HEK293 (cell line): Measurements from ENCODE around the gene LAMC3.

ENCODE experiments used
- BCL11A ChIP-seq: fragments of 450-650 bp; formaldehyde crosslinking; IDR thresholded peaks from 2 replicates; pipeline ENCODE4 v1.5.1; 2016; ENCODE audit warnings: low read depth, missing biosample characterization, missing genetic modification characterization
- CTCF ChIP-seq: fragments of 450-650 bp; formaldehyde crosslinking; IDR thresholded peaks from 2 replicates; pipeline ENCODE4 v1.5.1; 2016; ENCODE audit warnings: missing biosample characterization, missing genetic modification characterization
- PBX3 ChIP-seq: sonication (generic); formaldehyde crosslinking; IDR thresholded peaks from 2 replicates; pipeline ENCODE4 v1.8.1; 2022; ENCODE audit warnings: mild to moderate bottlenecking, moderate library complexity, missing genetic modification reagents
- TCF7L2 ChIP-seq: IDR thresholded peaks from 2 replicates; pipeline ENCODE4 v1.6.1; 2011; ENCODE audit warnings: low read depth, mild to moderate bottlenecking, inconsistent platforms, low read length, moderate library complexity, borderline replicate concordance
- ZBTB11 ChIP-seq: fragments of 450-650 bp; formaldehyde crosslinking; conservative IDR thresholded peaks from 2 replicates; pipeline ENCODE4 v1.5.1; 2016; ENCODE audit warnings: low read depth, missing biosample characterization, missing genetic modification characterization
- ZFP41 ChIP-seq: fragments of 450-650 bp; formaldehyde crosslinking; IDR thresholded peaks from 2 replicates; pipeline ENCODE4 v1.5.1; 2016; ENCODE audit warnings: missing biosample characterization, missing genetic modification characterization, borderline replicate concordance
- ZNF121 ChIP-seq: fragments of 450-650 bp; formaldehyde crosslinking; IDR thresholded peaks from 2 replicates; pipeline ENCODE4 v1.5.1; 2016; ENCODE audit warnings: missing biosample characterization, missing genetic modification characterization
- ZNF138 ChIP-seq: fragments of 450-650 bp; formaldehyde crosslinking; IDR thresholded peaks from 2 replicates; pipeline ENCODE4 v1.5.1; 2016; ENCODE audit warnings: missing biosample characterization, missing genetic modification characterization, borderline replicate concordance
- ZNF239 ChIP-seq: fragments of 450-650 bp; formaldehyde crosslinking; IDR thresholded peaks from 2 replicates; pipeline ENCODE4 v1.5.1; 2016; ENCODE audit warnings: missing biosample characterization, missing genetic modification characterization
- ZNF302 ChIP-seq: fragments of 450-650 bp; formaldehyde crosslinking; IDR thresholded peaks from 2 replicates; pipeline ENCODE4 v1.5.1; 2016; ENCODE audit warnings: missing biosample characterization, missing genetic modification characterization, low read depth

GRCh38 chr9:131001990-131002389 lies 7.0 kb upstream of the LAMC3 start:
- no peak for TF ChIP-seq CTCF (tag by site-specific recombination)
- TF ChIP-seq ZFP41 = no peak
- no peak for TF ChIP-seq BCL11A
- no peak for TF ChIP-seq ZNF121 (tag by site-specific recombination)
- TF ChIP-seq ZNF138 (tag by site-specific recombination) = no peak
- TF ChIP-seq TCF7L2 = no peak
- TF ChIP-seq ZBTB11 (tag by site-specific recombination) = no peak
- no peak for TF ChIP-seq ZNF239 (tag by site-specific recombination)
- TF ChIP-seq ZNF302 (tag by site-specific recombination) = no peak
- TF ChIP-seq PBX3 = no peak
